Esophagus (tissue), 2 donors: ENCODE results near the gene MALRD1. TPM values are rescaled to one million over a fixed set of nuclear protein-coding genes. Genes with fewer than 3 reads are reported as not detected.

Source experiments
- H3K27ac ChIP-seq, 2 donors: one replicate each; pipeline ENCODE4 v1.5.1; 2013; ENCODE audit warnings: low read depth in 2 of 2, mild to moderate bottlenecking in 2 of 2, inconsistent platforms in 1 of 2, low read length in 1 of 2, moderate library complexity in 1 of 2
- H3K27me3 ChIP-seq, 2 donors: one replicate each; pipeline ENCODE4 v1.6.1; 2013; ENCODE audit warnings: low read length in 2 of 2, control low read depth in 1 of 2, mild to moderate bottlenecking in 1 of 2; ENCODE audit not compliant: insufficient read depth in 2 of 2, control insufficient read depth in 1 of 2
- H3K36me3 ChIP-seq, 2 donors: one replicate each; pipeline ENCODE4 v1.6.1; 2013; ENCODE audit warnings: low read length in 1 of 2; ENCODE audit not compliant: control insufficient read depth in 2 of 2, insufficient read depth in 2 of 2
- H3K4me1 ChIP-seq, 2 donors: one replicate each; pipeline ENCODE4 v1.6.1; 2013; ENCODE audit warnings: low read length in 1 of 2; ENCODE audit not compliant: control insufficient read depth in 2 of 2, insufficient read depth in 2 of 2
- H3K4me3 ChIP-seq, 2 donors: one replicate each; pipeline ENCODE4 v1.5.1; 2013; ENCODE audit warnings: low read length in 2 of 2, mild to moderate bottlenecking in 2 of 2, low read depth in 1 of 2, moderate library complexity in 1 of 2
- H3K9me3 ChIP-seq, 2 donors: one replicate each; pipeline ENCODE4 v1.6.1; 2013; ENCODE audit warnings: mild to moderate bottlenecking in 2 of 2, low read depth in 1 of 2, low read length in 1 of 2, moderate library complexity in 1 of 2; ENCODE audit not compliant: control insufficient read depth in 2 of 2, insufficient read depth in 1 of 2
- WGBS, 2 donors: extraction: QIAGEN DNeasy Blood & Tissue Kit; methylation state at CpG; one replicate each; pipeline ENCODE4 v1.1.7; 2013; 5-methylcytosine and 5-hydroxymethylcytosine counted together
- polyA plus RNA-seq, 2 donors: library from polyadenylated mRNA; stranded (reverse); fragments of 200-250 nt; gene quantifications; one replicate each; pipeline ENCODE4 v1.2.3, GENCODE V29; 2013
- donor health status: healthy with polysubstance abuse.
- donor health status: Bipolar disorder and iron deficiency.

MALRD1 gene
- polyA plus RNA-seq, 2 donors = 0.07 to 0.14 TPM

DNA sequence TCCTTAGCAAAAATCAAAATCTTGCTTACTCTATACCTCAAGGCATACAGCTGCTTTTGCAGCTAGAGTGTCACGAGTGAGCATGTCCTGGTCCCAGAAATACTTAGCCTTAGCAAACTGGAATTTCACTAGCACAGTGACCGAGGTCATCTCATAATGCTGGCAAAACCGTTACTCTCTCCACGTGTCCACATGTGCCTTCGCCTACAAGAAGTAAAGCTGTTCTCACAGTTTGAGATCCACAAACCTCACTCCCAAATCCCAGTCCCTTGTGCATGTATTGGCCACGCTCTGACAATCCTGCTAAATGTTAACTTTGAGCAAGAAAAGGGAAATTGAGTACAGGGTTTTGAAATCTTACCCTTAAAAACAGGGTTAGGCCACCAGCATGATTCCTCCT, 656.6 kb downstream of the MALRD1 start:
- Histone ChIP-seq H3K27me3 (no peaks in the 10 kb centered on the region), H3K27ac (no peak overlapping the region), H3K4me3 (no peak overlapping the region), H3K9me3 (no peaks in the 10 kb centered on the region), H3K4me1 (no peaks in the 10 kb centered on the region), H3K36me3 (no peaks in the 10 kb centered on the region)
- 78 to 84% methylated on average over 6 of the region's 6 CpGs for WGBS, 2 donors

- Histone ChIP-seq H3K27ac (no peak overlapping the region), H3K36me3 (no peaks in the 10 kb centered on the region), H3K4me3 (no peak overlapping the region), H3K9me3 (no peaks in the 10 kb centered on the region), H3K27me3 (no peaks in the 10 kb centered on the region), H3K4me1 (no peaks in the 10 kb centered on the region)
- WGBS, 2 donors = 80 to 84% methylated on average over 1 of the region's 1 CpG
Observed at GRCh38 chr10:19706904-19707303, 658.3 kb downstream of the MALRD1 start.

DNA sequence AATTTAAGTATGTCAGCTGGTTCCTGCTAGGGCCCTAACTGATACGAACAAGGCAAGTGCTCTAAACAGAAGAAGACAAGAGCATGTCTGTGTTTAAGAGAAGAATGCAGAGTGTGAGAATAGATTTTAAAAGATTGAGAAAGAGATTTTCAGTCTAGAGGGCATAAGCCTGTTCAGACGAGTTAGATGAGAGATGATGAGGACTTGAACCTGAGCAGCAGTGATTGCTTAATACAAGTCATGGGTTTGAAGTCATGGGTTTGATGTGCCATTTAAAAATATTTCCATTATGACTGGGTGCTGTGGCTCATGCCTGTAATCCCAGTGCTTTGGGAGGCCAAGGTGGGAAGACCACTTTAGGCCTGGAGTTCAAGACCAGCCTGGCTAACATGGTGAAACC, 658.8 kb downstream of the MALRD1 start:
- Histone ChIP-seq H3K9me3 (no peaks in the 10 kb centered on the region), H3K27ac (no peak overlapping the region), H3K4me3 (no peak overlapping the region), H3K4me1 (no peaks in the 10 kb centered on the region), H3K27me3 (no peaks in the 10 kb centered on the region), H3K36me3 (no peaks in the 10 kb centered on the region)
- WGBS, 2 donors = 69 to 80% methylated on average over 2 of the region's 2 CpGs

GRCh38 chr10:19708031-19708430, 659.4 kb downstream of the MALRD1 start:
- H3K4me3 ChIP-seq = no peak overlapping the region
- no peaks in the 10 kb centered on the region for H3K4me1 ChIP-seq
- no peaks in the 10 kb centered on the region for H3K27me3 ChIP-seq
- H3K9me3 ChIP-seq = no peaks in the 10 kb centered on the region
- H3K27ac ChIP-seq = no peak overlapping the region
- no peaks in the 10 kb centered on the region for H3K36me3 ChIP-seq

DNA sequence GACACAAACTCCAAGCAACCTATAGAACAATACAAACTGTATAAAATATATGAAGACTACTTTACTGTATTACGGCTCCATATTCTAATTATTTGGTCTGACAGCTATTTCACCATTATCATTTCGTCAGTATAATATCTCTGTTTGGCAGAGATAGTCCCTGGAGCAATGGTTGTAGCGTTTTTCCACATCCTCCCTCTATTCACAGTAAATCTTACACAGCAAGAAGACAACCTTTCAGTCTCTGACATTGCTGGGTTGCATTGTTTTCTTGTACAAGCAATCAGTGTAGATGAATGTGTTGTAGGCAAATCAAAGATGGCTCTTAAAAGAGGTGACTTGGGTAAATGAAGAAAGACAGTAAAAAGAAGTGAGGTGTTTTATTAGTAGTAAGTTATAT, 662.0 kb downstream of the MALRD1 start:
- H3K9me3 ChIP-seq = no peaks in the 10 kb centered on the region
- 73 to 76% methylated on average over 3 of the region's 3 CpGs for whole genome bisulfite sequencing, 2 donors
- no peaks in the 10 kb centered on the region for H3K27me3 ChIP-seq
- no peak overlapping the region for H3K4me3 ChIP-seq
- no peak overlapping the region for H3K27ac ChIP-seq
- no peaks in the 10 kb centered on the region for H3K36me3 ChIP-seq
- no peaks in the 10 kb centered on the region for H3K4me1 ChIP-seq

DNA sequence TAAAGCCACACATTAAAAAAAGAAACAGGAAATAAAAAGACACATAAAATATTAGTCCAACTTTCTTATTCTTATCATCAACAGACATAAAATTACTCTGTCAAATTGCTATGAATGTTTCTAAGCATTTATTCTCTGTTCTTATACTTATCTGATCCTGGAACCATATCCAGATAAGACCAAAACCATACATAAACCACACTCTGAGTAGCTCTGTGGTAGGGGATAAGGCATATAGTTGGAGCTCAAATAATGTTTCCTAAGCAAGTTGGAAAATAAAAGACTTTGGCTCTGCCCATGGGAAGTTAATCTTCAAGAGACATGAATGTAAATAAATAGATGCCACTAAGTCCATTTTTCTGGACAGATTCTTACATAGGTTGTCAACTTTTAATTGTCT, 664.6 kb downstream of the MALRD1 start:
- H3K27ac ChIP-seq = no peak overlapping the region
- no peak overlapping the region for H3K4me3 ChIP-seq
- H3K27me3 ChIP-seq = no peaks in the 10 kb centered on the region
- no peaks in the 10 kb centered on the region for H3K9me3 ChIP-seq
- no peaks in the 10 kb centered on the region for H3K36me3 ChIP-seq
- no peaks in the 10 kb centered on the region for H3K4me1 ChIP-seq

- Histone ChIP-seq H3K27me3 (no peaks in the 10 kb centered on the region), H3K27ac (no peak overlapping the region), H3K4me3 (no peak overlapping the region), H3K36me3 (no peaks in the 10 kb centered on the region), H3K9me3 (no peaks in the 10 kb centered on the region), H3K4me1 (no peaks in the 10 kb centered on the region)
- WGBS, 2 donors = 68 to 70% methylated on average over 18 of the region's 18 CpGs
Observed at GRCh38 chr10:19713800-19714525, 665.4 kb downstream of the MALRD1 start.

GRCh38 chr10:19719284-19719683, 670.7 kb downstream of the MALRD1 start:
- H3K4me1 ChIP-seq = no peaks in the 10 kb centered on the region
- H3K27me3 ChIP-seq = no peaks in the 10 kb centered on the region
- H3K27ac ChIP-seq = no peak overlapping the region
- no peaks in the 10 kb centered on the region for H3K36me3 ChIP-seq
- no peak overlapping the region for H3K4me3 ChIP-seq
- H3K9me3 ChIP-seq = no peaks in the 10 kb centered on the region
- 39 to 47% methylated on average over 3 of the region's 3 CpGs for WGBS, 2 donors

DNA sequence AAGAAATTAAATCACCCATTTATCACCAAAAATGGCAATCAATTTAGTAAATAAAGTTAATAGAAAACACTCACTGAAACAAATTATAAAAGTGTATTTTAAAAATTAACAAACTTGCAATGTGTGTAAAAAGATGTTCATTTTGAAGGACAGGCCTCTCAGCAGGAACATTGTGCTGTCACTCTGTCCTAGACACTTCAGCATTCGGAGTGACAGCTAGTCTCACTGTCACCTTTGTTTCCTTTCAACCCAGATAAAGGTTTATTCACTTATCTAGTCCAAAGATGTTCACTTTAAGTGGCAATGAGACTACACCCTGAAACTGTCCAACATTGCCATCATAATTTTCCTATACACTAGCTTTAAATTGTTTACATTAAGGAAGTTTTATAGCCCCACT, 675.7 kb downstream of the MALRD1 start:
- H3K4me1 ChIP-seq = no peaks in the 10 kb centered on the region
- 47 to 61% methylated on average over 1 of the region's 1 CpG for WGBS, 2 donors
- no peaks in the 10 kb centered on the region for H3K9me3 ChIP-seq
- no peaks in the 10 kb centered on the region for H3K36me3 ChIP-seq
- H3K27ac ChIP-seq = no peak overlapping the region
- no peaks in the 10 kb centered on the region for H3K27me3 ChIP-seq
- no peak overlapping the region for H3K4me3 ChIP-seq

DNA sequence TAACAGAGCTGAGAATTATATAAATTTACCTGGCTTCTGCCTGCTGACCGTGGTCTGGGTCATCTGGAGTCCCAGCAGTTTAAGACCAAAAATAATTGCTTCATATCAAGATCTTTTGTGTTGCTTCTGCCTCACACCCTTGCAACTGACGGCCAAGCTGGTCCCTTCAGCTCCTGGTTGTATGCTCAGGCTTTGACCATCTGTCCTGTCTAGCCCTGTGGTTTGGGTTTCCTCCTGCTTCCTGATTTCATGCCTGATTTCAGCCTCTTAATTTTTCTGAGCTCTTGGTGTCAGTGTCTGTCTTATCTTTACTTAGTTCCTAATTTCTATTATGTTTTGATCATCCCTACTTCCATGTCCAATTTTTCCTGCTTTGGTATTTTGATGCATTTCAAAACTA, 679.8 kb downstream of the MALRD1 start:
- no peaks in the 10 kb centered on the region for H3K36me3 ChIP-seq
- 61 to 65% methylated on average over 2 of the region's 2 CpGs for WGBS, 2 donors
- no peak overlapping the region for H3K4me3 ChIP-seq

More for the DNA sequence above, 679.8 kb downstream of the MALRD1 start:
- H3K9me3 ChIP-seq = no peaks in the 10 kb centered on the region
- no peak overlapping the region for H3K27ac ChIP-seq
- H3K4me1 ChIP-seq = no peaks in the 10 kb centered on the region
- no peaks in the 10 kb centered on the region for H3K27me3 ChIP-seq
